Nephron progenitor cell (in vitro differentiated cells): ENCODE measurements around the gene FAM229B.

Experiments
- DNase-seq: peaks from one replicate; pipeline ENCODE4 v3.0.0; 2021
- H3K27ac Mint-ChIP-seq: 2 replicates; pipeline ENCODE4 v1.8.0; 2021; ENCODE audit warnings: mild to moderate bottlenecking, moderate library complexity, mixed read lengths
- H3K27me3 Mint-ChIP-seq: 2 replicates; pipeline ENCODE4 v1.8.0; 2021; ENCODE audit warnings: mild to moderate bottlenecking, low read depth, mixed read lengths; ENCODE audit not compliant: poor library complexity
- H3K36me3 Mint-ChIP-seq: 2 replicates; pipeline ENCODE4 v1.8.0; 2021; ENCODE audit warnings: low read depth, mixed read lengths
- H3K4me1 Mint-ChIP-seq: 2 replicates; pipeline ENCODE4 v1.8.0; 2021; ENCODE audit warnings: mixed read lengths
- H3K4me3 Mint-ChIP-seq: 2 replicates; pipeline ENCODE4 v1.8.0; 2021; ENCODE audit warnings: mild to moderate bottlenecking, moderate library complexity, mixed read lengths
- H3K9me3 Mint-ChIP-seq: 2 replicates; pipeline ENCODE4 v1.8.0; 2021; ENCODE audit warnings: mild to moderate bottlenecking, moderate library complexity, mixed read lengths
- CTCF ChIP-seq: fragments of 200-600 bp; sonication (generic); IDR thresholded peaks from 2 replicates; pipeline ENCODE4 v1.5.0; 2021; ENCODE audit warnings: antibody characterized with exemption

Gene FAM229B

GRCh38 chr6:112117554-112117953, 30.2 kb downstream of the FAM229B start:
- Mint-ChIP-seq H3K36me3 (peaks cover 9% of the 10 kb centered on the region), H3K27ac (no peak overlapping the region), H3K4me1 (peaks cover 5% of the 10 kb centered on the region), H3K4me3 (no peak overlapping the region), H3K9me3 (no peaks in the 10 kb centered on the region), H3K27me3 (peaks cover 10% of the 10 kb centered on the region)
- TF ChIP-seq CTCF, result no peak
- DNase-seq, result no peak

DNA sequence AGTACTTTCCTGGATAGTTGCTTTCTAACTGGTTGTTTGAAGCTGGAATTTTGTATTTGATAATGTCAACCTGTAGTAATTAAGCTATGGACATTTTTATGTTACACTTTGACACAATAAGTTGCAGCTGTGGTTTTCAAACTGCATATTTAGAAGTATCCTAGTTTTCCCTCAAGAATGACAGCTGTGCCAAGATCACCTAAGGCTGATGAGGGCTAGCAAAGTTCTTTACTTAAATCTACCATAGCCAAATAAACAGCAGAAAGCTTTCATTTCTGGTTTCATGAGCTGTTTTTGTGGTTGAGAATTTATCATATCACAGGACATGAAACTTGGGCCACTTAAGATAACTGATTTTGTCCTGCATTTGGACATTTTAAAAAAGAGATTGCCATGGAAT, 30.6 kb downstream of the FAM229B start:
- no peak for TF ChIP-seq CTCF
- no peak overlapping the region for H3K4me3 Mint-ChIP-seq
- peaks cover 7% of the 10 kb centered on the region for H3K27me3 Mint-ChIP-seq
- H3K36me3 Mint-ChIP-seq, result peaks cover 9% of the 10 kb centered on the region
- no peak overlapping the region for H3K27ac Mint-ChIP-seq
- no peaks in the 10 kb centered on the region for H3K9me3 Mint-ChIP-seq
- DNase-seq, result no peak
- peaks cover 5% of the 10 kb centered on the region for H3K4me1 Mint-ChIP-seq

DNA sequence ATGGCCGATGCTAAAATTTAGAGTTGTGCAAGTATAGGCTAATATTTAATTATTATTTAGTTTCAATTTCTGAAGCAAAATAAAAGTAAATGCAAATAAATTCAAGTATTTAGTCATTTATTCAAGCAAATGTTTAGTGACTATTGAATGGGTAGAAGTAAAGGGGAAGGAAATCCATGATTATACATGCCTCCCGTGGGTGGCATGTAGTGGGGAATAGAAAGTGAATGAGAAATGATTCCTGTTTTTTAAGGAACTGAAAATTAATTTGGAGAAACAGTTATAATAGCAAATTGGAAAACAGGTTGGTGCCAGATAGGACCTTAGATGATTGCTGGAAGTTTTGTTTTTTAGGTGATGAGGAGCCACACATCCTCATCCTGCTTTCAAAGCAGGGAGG, 35.4 kb downstream of the FAM229B start:
- TF ChIP-seq CTCF, result no peak
- no peaks in the 10 kb centered on the region for H3K4me1 Mint-ChIP-seq
- H3K27me3 Mint-ChIP-seq, result peaks cover under 1% of the 10 kb centered on the region
- no peak overlapping the region for H3K4me3 Mint-ChIP-seq
- DNase-seq, result no peak
- no peaks in the 10 kb centered on the region for H3K9me3 Mint-ChIP-seq
- peaks cover 7% of the 10 kb centered on the region for H3K36me3 Mint-ChIP-seq
- H3K27ac Mint-ChIP-seq, result peak overlapping the region; percentile 38

DNA sequence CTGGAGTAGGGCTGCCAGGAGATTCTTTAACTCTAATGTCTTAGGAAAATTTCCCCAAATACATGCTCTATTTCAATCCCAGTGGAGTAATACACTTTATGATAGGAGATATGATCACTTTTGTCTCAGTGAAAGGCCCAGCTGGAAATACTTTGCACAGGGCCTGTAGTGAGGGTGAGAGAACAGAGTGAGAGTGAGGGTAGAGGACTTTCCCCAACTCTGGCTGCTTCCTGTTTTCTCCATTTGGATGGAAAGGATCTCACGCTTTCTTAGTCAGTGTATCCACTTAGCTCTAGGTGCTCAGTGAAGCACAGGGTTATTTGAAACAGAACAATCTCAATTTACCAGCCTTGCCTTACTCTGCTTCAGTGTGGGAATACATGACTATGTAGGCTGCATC, 36.6 kb downstream of the FAM229B start:
- peaks cover 12% of the 10 kb centered on the region for H3K36me3 Mint-ChIP-seq
- H3K27ac Mint-ChIP-seq, result no peak overlapping the region
- H3K4me1 Mint-ChIP-seq, result no peaks in the 10 kb centered on the region
- H3K4me3 Mint-ChIP-seq, result no peak overlapping the region
- H3K27me3 Mint-ChIP-seq, result no peaks in the 10 kb centered on the region
- H3K9me3 Mint-ChIP-seq, result no peaks in the 10 kb centered on the region
- TF ChIP-seq CTCF, result no peak
- DNase-seq, result no peak

- no peaks in the 10 kb centered on the region for H3K4me1 Mint-ChIP-seq
- H3K4me3 Mint-ChIP-seq, result no peak overlapping the region
- H3K9me3 Mint-ChIP-seq, result no peaks in the 10 kb centered on the region
Measured at GRCh38 chr6:112128208-112128607, 40.8 kb downstream of the FAM229B start.

More at GRCh38 chr6:112128208-112128607, 40.8 kb downstream of the FAM229B start:
- TF ChIP-seq CTCF, result no peak
- Mint-ChIP-seq H3K36me3 (peaks cover 12% of the 10 kb centered on the region), H3K27ac (no peak overlapping the region), H3K27me3 (peaks cover 3% of the 10 kb centered on the region)
- no peak for DNase-seq
